Colonic mucosa (tissue), 4 donors: ENCODE measurements around the gene CD22. TPM values are rescaled to one million over a fixed set of nuclear protein-coding genes. Genes with fewer than 3 reads are reported as not detected.

Source experiments
- DNase-seq: peaks from one replicate; pipeline ENCODE4 v3.0.0-alpha.2; 2020
- H3K27ac ChIP-seq: fragments of 200-600 bp; one replicate; pipeline ENCODE4 v1.8.0; 2021
- H3K27me3 ChIP-seq: fragments of 200-600 bp; one replicate; pipeline ENCODE4 v1.8.0; 2021
- H3K36me3 ChIP-seq: fragments of 200-600 bp; one replicate; pipeline ENCODE4 v1.8.0; 2021
- H3K4me1 ChIP-seq: fragments of 200-600 bp; one replicate; pipeline ENCODE4 v1.8.0; 2021; ENCODE audit warnings: mild to moderate bottlenecking
- H3K4me3 ChIP-seq: fragments of 200-600 bp; one replicate; pipeline ENCODE4 v1.8.0; 2021
- H3K9ac ChIP-seq, 2 donors: one replicate each; pipeline ENCODE4 v1.7.0; 2013; ENCODE audit warnings: control low read depth in 2 of 2, low read depth in 2 of 2, low read length in 2 of 2
- H3K9me3 ChIP-seq: fragments of 200-600 bp; one replicate; pipeline ENCODE4 v1.8.0; 2021
- intact Hi-C: fragments of 100-400 bp; cut with DNase I; formaldehyde crosslinking; loops from one replicate; pipeline ENCODE4 v1.14.1; 2022
- total RNA-seq, 2 donors: library from RNA; stranded (reverse); fragmentation: NEBNext Ultra II Directional in 1 of 2; extraction: Animal tissue kit (Norgen Biotek cat#: 25700) in 1 of 2; gene quantifications; one replicate each; pipeline ENCODE4 v1.2.1, GENCODE V29; 2021
- TF ChIP-seq, protein P1 (sequence below): fragments of 200-600 bp; IDR thresholded peaks from one replicate; pipeline ENCODE4 v1.8.0; 2022; ENCODE audit warnings: antibody characterized with exemption, mild to moderate bottlenecking
- donor health status: healthy.
- donor health status: DM: no; HTN: no; CAD: no.
- donor health status: DM: no; HTN: no; CAD: no.

CD22 gene
- total RNA-seq, 2 donors from 2014 or later: 1.6 to 3.0 TPM

DNA sequence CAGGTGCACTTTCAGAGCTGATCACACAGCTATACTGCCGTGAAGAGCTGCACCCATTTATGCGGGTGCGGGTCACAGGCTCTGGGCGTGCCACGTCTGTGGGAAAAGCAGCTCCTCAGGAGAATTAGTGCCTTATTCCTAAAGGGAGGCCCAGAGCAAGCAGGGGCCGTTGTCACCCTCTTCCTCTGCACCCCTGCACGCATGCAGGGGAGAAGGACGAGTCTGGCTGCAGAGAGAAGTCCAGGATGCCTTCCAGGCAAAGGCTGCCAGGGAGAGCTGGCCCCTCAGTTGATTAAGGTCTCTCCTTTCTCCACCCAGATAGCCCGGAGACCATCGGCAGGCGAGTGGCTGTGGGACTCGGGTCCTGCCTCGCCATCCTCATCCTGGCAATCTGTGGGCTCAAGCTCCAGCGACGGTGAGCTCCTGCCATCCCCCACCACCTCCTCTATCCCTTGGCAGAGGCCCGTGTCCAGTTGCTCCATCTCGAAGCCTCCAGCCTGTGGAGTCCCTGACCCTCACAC is 15.6 kb downstream of the CD22 start:
- Histone ChIP-seq H3K27me3 (no peaks in the 10 kb centered on the region), H3K36me3 (no peaks in the 10 kb centered on the region), H3K27ac (no peak overlapping the region), H3K4me3 (no peak overlapping the region), H3K9me3 (no peaks in the 10 kb centered on the region), H3K4me1 (no peaks in the 10 kb centered on the region), H3K9ac (no peak overlapping the region)
- intact Hi-C loops: no loop called here
- TF ChIP-seq, protein P1, sequence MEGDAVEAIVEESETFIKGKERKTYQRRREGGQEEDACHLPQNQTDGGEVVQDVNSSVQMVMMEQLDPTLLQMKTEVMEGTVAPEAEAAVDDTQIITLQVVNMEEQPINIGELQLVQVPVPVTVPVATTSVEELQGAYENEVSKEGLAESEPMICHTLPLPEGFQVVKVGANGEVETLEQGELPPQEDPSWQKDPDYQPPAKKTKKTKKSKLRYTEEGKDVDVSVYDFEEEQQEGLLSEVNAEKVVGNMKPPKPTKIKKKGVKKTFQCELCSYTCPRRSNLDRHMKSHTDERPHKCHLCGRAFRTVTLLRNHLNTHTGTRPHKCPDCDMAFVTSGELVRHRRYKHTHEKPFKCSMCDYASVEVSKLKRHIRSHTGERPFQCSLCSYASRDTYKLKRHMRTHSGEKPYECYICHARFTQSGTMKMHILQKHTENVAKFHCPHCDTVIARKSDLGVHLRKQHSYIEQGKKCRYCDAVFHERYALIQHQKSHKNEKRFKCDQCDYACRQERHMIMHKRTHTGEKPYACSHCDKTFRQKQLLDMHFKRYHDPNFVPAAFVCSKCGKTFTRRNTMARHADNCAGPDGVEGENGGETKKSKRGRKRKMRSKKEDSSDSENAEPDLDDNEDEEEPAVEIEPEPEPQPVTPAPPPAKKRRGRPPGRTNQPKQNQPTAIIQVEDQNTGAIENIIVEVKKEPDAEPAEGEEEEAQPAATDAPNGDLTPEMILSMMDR: no peak
- no peak for DNase-seq

DNA sequence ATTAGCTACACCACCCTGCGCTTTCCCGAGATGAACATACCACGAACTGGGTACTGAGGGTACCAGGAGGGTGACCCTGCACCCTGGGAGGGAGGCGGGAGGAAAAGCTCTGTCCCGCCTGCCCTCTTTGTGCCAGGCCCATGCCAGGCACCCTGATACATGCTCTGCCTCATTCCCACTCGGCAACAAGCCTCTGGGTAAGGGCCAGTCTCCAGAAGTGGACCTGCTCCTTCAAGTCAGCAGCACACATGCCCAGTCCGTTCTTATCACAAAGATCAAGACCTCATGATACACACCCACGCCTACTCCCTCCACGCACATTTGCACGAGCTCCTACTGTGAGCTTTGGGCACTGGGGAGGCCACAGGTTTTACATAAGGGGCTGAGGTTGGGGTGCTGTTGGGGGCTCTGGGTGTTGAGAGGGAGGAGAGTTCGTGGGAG is 16.7 kb downstream of the CD22 start:
- H3K27ac ChIP-seq: no peak overlapping the region
- no peak overlapping the region for H3K4me3 ChIP-seq
- no peaks in the 10 kb centered on the region for H3K9me3 ChIP-seq
- no peaks in the 10 kb centered on the region for H3K27me3 ChIP-seq
- intact Hi-C loops: no loop called here
- no peak overlapping the region for H3K9ac ChIP-seq
- H3K4me1 ChIP-seq: no peaks in the 10 kb centered on the region
- TF ChIP-seq, protein P1: no peak
- DNase-seq: no peak
- no peaks in the 10 kb centered on the region for H3K36me3 ChIP-seq

GRCh38 chr19:35346193-35347052 is 17.4 kb downstream of the CD22 start:
- no peaks in the 10 kb centered on the region for H3K36me3 ChIP-seq
- TF ChIP-seq, protein P1: no peak
- no peak overlapping the region for H3K9ac ChIP-seq
- no peaks in the 10 kb centered on the region for H3K9me3 ChIP-seq
- no peak overlapping the region for H3K4me3 ChIP-seq
- H3K27ac ChIP-seq: no peak overlapping the region
- intact Hi-C loops: no loop called here
- DNase-seq: peak; percentile 42
- no peaks in the 10 kb centered on the region for H3K4me1 ChIP-seq
- H3K27me3 ChIP-seq: no peaks in the 10 kb centered on the region

- Histone ChIP-seq H3K4me1 (no peaks in the 10 kb centered on the region), H3K9me3 (no peaks in the 10 kb centered on the region), H3K36me3 (no peaks in the 10 kb centered on the region), H3K9ac (no peak within 1 kb of the TSS), H3K27ac (no peak within 1 kb of the TSS), H3K27me3 (no peaks in the 10 kb centered on the region), H3K4me3 (no peak within 1 kb of the TSS)
- DNase-seq: no peak
- intact Hi-C loops: no loop called here
- TF ChIP-seq, protein P1: no peak
Observed at GRCh38 chr19:35347171-35347929, 18.4 kb downstream of the CD22 start, which contains the start of gene FFAR1. FFAR1 (plus strand) TSS chr19:35347902; CDS start chr19:35351552, 3,650 bp downstream.

GRCh38 chr19:35347930-35348298 is 18.9 kb downstream of the CD22 start:
- Histone ChIP-seq H3K4me3 (no peak overlapping the region), H3K4me1 (no peaks in the 10 kb centered on the region), H3K9ac (no peak overlapping the region), H3K27ac (no peak overlapping the region), H3K9me3 (no peaks in the 10 kb centered on the region), H3K36me3 (no peaks in the 10 kb centered on the region), H3K27me3 (no peaks in the 10 kb centered on the region)
- no peak for DNase-seq
- TF ChIP-seq, protein P1: no peak
- intact Hi-C loops: no loop called here
